Tibial artery (tissue), 4 donors: ENCODE data around the gene SESN2.

ENCODE experiments used
- DNase-seq, 2 donors: peaks; one replicate each; pipeline ENCODE4 v3.0.0-alpha.2; 2019
- H3K27ac ChIP-seq, 2 donors: fragments of 200-600 bp; sonication (generic) in 1 of 2; 1 replicate in 1 of 2; 2 replicates in 1 of 2; pipeline ENCODE4 v1.5.1; 2018 to 2019; ENCODE audit warnings: mild to moderate bottlenecking in 1 of 2
- H3K27me3 ChIP-seq, 2 donors: fragments of 200-600 bp; sonication (generic) in 1 of 2; one replicate each; pipeline versions ENCODE4 v1.5.1 to v1.6.0; 2016 to 2019
- H3K36me3 ChIP-seq, 3 donors: fragments of 200-600 bp; sonication (generic) in 2 of 3; one replicate each; pipeline ENCODE4 v1.5.1; 2016 to 2019; ENCODE audit warnings: mild to moderate bottlenecking in 2 of 3
- H3K4me1 ChIP-seq, 4 donors: fragments of 200-600 bp; sonication (generic) in 2 of 4; 1 replicate in 3 of 4; 2 replicates in 1 of 4; pipeline ENCODE4 v1.5.1; 2016 to 2019
- H3K4me3 ChIP-seq, 2 donors: fragments of 200-600 bp; sonication (generic) in 1 of 2; 1 replicate in 1 of 2; 2 replicates in 1 of 2; pipeline ENCODE4 v1.5.1; 2018 to 2019; ENCODE audit warnings: mild to moderate bottlenecking in 2 of 2
- H3K9me3 ChIP-seq, 3 donors: fragments of 200-600 bp; sonication (generic) in 1 of 3; one replicate each; pipeline ENCODE4 v1.5.1; 2016 to 2019
- intact Hi-C: fragments of 100-400 bp; cut with DNase I; formaldehyde crosslinking; loops from one replicate; pipeline ENCODE4 v1.15.0; 2023; ENCODE audit warnings: low total_unique reads
- TF ChIP-seq, protein P1 (sequence below), 2 experiments: fragments of 200-600 bp in 1 of 2; fragments of 450-650 bp in 1 of 2; IDR thresholded peaks; one replicate each; pipeline ENCODE4 v1.5.1; 2017 to 2019; ENCODE audit warnings: antibody characterized with exemption in 2 of 2, mild to moderate bottlenecking in 1 of 2, moderate library complexity in 1 of 2

Gene SESN2

DNA sequence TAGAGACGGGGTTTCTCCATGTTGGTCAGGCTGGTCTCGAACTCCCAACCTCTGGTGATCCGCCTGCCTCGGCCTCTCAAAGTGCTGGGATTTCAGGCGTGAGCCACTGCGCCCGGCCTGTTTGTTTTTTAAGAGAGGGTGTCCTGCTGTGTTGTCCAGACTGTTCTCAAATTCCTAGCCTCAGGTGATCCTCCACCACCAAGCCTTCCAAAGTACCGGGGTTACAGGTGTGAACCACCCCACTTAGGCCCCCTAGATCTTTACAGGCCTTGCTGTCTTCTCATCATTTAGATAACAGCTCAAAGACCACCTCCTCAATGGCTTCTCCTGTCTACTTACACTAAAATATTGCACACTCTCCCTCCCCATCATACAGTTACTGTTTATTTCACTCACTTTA is 6.3 kb downstream of the SESN2 start:
- TF ChIP-seq, protein P1, sequence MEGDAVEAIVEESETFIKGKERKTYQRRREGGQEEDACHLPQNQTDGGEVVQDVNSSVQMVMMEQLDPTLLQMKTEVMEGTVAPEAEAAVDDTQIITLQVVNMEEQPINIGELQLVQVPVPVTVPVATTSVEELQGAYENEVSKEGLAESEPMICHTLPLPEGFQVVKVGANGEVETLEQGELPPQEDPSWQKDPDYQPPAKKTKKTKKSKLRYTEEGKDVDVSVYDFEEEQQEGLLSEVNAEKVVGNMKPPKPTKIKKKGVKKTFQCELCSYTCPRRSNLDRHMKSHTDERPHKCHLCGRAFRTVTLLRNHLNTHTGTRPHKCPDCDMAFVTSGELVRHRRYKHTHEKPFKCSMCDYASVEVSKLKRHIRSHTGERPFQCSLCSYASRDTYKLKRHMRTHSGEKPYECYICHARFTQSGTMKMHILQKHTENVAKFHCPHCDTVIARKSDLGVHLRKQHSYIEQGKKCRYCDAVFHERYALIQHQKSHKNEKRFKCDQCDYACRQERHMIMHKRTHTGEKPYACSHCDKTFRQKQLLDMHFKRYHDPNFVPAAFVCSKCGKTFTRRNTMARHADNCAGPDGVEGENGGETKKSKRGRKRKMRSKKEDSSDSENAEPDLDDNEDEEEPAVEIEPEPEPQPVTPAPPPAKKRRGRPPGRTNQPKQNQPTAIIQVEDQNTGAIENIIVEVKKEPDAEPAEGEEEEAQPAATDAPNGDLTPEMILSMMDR (IDR thresholded peaks at IDR 0.05): no peak
- no peaks in the 10 kb centered on the region for H3K27me3 ChIP-seq
- H3K36me3 ChIP-seq: peaks cover 0 to 14% (median 5%) of the 10 kb centered on the region in 3 donors
- DNase-seq: no peak
- intact Hi-C loops: no loop called here
- H3K4me1 ChIP-seq: peaks cover 0 to 25% (median 13%) of the 10 kb centered on the region in 4 donors
- no peak overlapping the region for H3K27ac ChIP-seq
- H3K4me3 ChIP-seq: no peak overlapping the region
- H3K9me3 ChIP-seq: no peaks in the 10 kb centered on the region

GRCh38 chr1:28266920-28267322 is 7.6 kb downstream of the SESN2 start:
- no peak for DNase-seq
- no peaks in the 10 kb centered on the region for H3K9me3 ChIP-seq
- H3K4me3 ChIP-seq: no peak overlapping the region
- intact Hi-C loops: no loop called here
- H3K27ac ChIP-seq: no peak overlapping the region
- TF ChIP-seq, protein P1 (IDR thresholded peaks at IDR 0.05): no peak
- H3K36me3 ChIP-seq: peaks cover 9 to 27% (median 9%) of the 10 kb centered on the region in 3 donors
- peaks cover 0 to 12% (median 2%) of the 10 kb centered on the region in 4 donors for H3K4me1 ChIP-seq
- no peaks in the 10 kb centered on the region for H3K27me3 ChIP-seq

DNA sequence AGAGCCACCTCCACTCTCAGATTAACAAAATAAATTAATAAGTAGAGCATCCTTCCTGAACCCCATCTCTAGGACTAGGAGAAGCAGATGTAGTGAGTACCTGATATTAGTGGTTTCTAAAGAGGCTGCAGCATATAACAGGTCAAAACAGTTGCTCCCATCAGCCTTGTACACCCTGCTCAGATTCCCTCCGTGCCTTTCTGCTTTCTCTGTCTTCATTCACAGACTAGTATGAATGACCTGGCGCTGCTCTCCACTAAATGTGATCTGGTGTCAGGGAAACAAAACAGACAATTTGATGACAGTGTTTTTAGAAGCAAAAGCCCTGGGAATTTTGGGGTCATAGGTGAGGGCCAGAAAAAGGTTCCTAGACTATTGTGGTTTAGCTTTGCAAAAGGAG is 8.3 kb downstream of the SESN2 start:
- H3K9me3 ChIP-seq: no peaks in the 10 kb centered on the region
- H3K4me1 ChIP-seq: peaks cover 0 to 12% (median 0%) of the 10 kb centered on the region in 4 donors
- no peak overlapping the region for H3K4me3 ChIP-seq
- no peak overlapping the region for H3K27ac ChIP-seq
- TF ChIP-seq, protein P1 (IDR thresholded peaks at IDR 0.05): no peak
- DNase-seq: no peak
- no peaks in the 10 kb centered on the region for H3K27me3 ChIP-seq
- intact Hi-C loops: no loop called here
- H3K36me3 ChIP-seq: peaks cover 16 to 34% (median 16%) of the 10 kb centered on the region in 3 donors

DNA sequence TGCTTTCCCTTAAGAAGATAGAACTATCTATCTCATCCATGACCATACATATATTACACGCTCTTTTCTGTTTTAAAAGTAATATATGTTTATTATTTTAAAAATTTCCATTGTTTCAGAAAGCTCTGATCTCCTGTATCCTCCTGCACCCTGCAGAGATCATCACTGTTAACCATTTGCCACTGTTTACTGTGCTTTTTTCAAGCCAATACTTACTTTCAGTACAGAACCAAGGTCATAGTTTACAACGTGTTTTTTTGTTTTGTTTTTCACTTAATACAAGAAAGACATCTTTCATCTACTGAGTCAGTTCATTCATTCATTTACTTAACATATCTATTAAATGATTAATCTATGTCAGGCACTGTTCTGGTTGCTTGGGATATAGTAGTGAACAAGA is 10.2 kb downstream of the SESN2 start:
- Histone ChIP-seq H3K27ac (no peak overlapping the region), H3K4me1 (peaks cover 0 to 6% (median 0%) of the 10 kb centered on the region in 4 donors), H3K36me3 (peaks cover 35 to 53% (median 35%) of the 10 kb centered on the region in 3 donors), H3K4me3 (no peak overlapping the region), H3K27me3 (no peaks in the 10 kb centered on the region), H3K9me3 (no peaks in the 10 kb centered on the region)
- intact Hi-C loops: no loop called here
- no peak for DNase-seq
- TF ChIP-seq, protein P1 (IDR thresholded peaks at IDR 0.05): no peak

DNA sequence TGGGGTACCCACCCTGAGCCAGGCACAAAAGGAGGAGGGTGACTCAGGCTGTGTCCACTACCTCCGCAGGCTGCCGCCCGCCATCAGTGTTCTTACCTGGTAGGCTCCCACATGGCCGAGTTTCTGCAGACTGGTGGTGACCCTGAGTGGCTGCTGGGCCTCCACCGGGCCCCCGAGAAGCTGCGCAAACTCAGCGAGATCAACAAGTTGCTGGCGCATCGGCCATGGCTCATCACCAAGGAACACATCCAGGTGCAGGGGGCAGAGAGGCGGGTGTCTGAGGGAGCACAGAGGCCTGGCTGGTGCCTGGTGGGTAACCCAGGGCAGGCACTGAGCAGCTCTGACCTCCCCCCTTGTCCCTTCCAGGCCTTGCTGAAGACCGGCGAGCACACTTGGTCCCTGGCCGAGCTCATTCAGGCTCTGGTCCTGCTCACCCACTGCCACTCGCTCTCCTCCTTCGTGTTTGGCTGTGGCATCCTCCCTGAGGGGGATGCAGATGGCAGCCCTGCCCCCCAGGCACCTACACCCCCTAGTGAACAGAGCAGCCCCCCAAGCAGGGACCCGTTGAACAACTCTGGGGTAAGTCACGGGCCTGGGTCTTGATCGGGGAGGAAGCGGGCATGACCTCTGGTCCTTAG is 13.0 kb downstream of the SESN2 start:
- intact Hi-C loops: no loop called here
- Histone ChIP-seq H3K27me3 (no peaks in the 10 kb centered on the region), H3K27ac (no peak overlapping the region), H3K9me3 (no peaks in the 10 kb centered on the region), H3K4me3 (no peak overlapping the region), H3K36me3 (peaks cover 50 to 78% (median 55%) of the 10 kb centered on the region in 3 donors), H3K4me1 (peaks cover 0 to 4% (median 0%) of the 10 kb centered on the region in 4 donors)
- TF ChIP-seq, protein P1 (IDR thresholded peaks at IDR 0.05): no peak
- DNase-seq: no peak
